NCI-H2227 (cell line): ENCODE data around the gene VRK3.
"Not testable (repeated sequence)": the region's sequence is repeated elsewhere in the genome, so short reads cannot be mapped to it uniquely, and the experiment has no call there.

Source experiments
- DNase-seq: peaks from one replicate; lab custom pipeline; 2025; ENCODE audit not compliant: unreplicated experiment; lab: John Stamatoyannopoulos, UW

VRK3 gene, protein sequence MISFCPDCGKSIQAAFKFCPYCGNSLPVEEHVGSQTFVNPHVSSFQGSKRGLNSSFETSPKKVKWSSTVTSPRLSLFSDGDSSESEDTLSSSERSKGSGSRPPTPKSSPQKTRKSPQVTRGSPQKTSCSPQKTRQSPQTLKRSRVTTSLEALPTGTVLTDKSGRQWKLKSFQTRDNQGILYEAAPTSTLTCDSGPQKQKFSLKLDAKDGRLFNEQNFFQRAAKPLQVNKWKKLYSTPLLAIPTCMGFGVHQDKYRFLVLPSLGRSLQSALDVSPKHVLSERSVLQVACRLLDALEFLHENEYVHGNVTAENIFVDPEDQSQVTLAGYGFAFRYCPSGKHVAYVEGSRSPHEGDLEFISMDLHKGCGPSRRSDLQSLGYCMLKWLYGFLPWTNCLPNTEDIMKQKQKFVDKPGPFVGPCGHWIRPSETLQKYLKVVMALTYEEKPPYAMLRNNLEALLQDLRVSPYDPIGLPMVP

DNA sequence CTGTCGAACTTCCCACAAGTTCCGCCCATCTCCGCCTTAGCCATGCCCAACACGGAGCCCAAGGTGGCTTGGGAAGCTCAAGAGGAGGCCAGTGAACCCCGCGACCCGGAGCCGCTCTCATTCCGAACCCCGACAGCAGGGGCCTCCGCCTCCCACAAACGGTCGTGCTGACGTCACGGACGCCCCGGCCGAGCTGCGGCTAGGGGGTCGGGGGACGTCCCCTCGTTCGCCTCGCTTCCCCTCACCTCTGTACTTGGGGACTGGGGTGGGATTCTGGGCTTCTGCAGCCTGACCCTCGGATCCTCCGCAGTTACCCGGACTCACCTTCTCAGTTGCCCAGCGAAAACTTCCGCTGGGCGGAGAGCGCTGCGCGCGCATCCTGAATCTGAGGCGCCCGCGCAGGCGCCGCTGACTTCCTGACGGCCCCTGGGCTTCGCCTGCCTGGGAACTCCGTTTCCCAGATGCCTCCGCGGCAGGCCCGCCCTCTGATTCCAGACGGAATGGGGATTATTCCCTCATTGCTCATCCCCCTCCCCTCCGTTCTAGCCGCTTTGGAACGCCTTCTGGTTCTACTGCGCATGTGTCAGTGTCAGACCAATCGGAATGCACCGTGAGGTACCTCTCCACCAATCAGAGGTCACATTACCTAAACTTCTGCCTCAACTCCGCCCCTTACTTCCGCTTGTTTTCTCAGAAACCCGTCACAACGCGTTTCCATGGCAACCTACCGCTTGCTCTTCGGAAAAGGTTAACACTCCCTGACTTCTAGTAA lies at the start of gene VRK3:
VRK3 (minus strand) TSS at position 351 of the 772 bp plus-strand sequence. CDS start 9,210 bp downstream, outside the sequence.
- DNase-seq: peak; percentile 98

DNA sequence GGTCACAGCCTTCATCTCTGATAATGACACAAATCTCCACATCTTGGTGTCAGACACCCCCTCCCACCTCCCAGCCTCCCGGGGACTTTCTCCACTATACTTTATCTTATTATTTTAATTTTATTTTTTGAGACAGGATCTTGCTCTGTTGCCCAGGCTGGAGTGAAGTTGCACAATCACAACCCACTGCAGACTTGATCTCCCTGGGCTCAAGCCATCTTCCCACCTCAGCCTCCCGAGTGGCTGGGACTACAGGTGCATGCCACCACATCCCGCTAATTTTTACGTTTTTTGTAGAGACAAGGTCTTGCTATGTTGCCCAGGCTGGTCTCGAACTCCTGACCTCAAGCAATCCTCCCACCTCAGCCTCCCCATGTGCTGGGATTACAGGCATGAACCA lies 43.2 kb upstream of the VRK3 start:
- not testable (repeated sequence) for DNase-seq

DNA sequence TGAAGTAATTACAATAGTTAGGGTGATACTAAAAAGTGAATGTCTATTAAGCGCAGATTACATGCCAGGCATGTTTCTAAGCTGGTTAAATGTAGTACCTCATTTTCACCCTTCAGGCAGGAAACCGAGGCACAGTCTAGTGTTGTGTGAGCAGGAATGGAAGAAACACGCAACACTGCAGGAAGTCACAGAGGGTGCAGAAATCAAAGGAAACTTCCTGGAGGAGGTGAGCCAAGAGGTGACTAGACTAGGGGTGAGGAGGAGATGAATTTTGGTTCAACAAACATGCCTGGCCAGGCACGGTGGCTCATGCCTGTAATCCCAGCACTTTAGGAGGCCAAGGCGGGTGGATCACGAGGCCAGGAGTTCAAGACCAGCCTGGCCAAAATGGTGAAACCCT lies 42.4 kb upstream of the VRK3 start:
- DNase-seq: no peak

DNA sequence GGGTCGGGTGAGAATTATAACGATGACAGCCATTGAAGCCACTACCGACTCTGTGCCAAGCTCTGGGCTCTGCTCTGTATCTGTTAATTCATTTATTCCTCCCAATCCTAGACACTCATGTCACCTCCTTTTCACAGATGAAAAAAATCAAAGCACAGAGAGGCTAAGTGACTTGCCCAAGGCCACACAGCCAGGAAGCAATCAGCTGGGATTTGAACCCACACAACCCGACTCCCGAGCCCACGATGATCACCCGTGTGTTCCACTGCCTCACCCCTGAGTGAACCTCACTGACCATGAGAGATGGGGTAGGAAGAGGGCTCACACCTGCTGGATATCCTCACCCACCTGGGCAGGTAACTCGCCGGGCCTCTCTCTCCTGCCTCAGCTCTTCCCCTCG lies 40.8 kb upstream of the VRK3 start:
- DNase-seq: no peak

DNA sequence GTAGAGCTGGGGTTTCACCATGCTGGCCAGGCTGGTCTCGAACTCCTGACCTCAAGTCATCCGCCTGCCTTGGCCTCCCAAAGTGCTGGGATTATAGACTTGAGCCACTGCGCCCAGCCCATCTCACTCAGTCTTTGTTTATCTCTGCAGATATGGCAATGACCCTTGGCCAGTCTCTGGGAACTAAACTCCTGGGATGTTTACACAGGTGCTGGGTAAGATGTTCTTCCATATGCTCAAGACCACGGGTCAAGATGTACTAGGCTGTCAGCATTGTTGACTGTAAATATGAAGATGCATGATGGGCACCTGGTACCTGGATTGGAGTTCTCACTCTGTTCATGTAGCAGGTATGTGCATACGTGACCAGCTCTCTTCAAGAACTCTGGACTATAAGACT lies 36.5 kb upstream of the VRK3 start:
- DNase-seq: no peak

DNA sequence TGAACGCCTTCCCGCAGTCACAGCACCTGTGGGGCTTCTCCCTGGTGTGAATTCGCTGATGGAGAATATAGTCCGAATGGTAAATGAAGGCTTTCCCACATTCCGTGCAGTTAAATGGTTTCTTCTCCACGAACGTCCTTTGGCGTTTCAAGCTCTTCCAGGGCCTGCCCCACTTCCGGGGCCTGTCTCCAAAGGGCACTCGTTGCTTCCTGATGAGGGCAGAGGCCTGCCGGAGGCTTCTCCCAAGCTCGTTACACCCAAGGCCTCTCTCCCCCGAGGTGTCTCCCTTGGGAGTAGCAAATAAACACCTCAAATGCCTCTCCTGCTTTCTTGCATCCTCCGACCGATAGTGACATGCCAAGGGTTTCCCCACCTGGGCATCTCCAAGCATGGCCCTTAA lies 34.9 kb upstream of the VRK3 start:
- DNase-seq: no peak

DNA sequence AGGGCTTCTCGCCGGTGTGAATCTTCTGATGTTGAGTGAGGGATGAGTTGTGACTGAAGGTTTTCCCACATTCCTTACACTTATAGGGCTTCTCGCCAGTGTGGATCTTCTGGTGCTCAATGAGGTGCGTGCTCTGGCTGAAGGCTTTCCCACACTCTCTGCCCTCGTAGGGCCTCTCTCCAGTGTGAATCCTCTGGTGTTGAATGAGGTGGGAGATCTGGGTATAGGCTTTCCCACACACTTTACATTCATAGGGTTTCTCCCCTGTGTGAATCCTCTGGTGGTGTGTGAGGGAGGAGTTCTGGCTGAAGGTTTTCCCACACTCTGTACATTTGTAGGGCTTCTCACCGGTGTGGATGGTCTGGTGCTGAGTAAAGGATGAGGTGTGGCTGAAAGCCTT lies 33.9 kb upstream of the VRK3 start:
- DNase-seq: no peak

DNA sequence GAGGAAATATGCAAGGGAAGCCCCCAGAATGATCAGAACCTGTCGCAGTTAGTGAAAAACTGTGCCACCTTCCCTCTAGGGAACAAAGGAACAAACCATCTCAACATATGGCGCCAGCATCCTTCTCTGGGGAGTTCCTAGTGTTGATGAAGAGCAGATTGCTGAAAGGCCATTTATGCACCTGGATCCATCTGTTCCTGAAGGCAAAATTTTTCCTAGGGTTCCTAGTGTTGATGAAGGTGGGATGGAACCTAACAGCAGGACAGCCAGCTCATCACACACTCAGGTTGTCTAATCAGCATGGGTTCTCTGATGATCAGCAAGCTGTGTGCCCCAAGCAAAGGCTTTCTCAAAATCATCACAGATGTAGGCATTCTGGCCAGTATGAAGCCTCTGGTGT lies 33.3 kb upstream of the VRK3 start:
- DNase-seq: no peak

DNA sequence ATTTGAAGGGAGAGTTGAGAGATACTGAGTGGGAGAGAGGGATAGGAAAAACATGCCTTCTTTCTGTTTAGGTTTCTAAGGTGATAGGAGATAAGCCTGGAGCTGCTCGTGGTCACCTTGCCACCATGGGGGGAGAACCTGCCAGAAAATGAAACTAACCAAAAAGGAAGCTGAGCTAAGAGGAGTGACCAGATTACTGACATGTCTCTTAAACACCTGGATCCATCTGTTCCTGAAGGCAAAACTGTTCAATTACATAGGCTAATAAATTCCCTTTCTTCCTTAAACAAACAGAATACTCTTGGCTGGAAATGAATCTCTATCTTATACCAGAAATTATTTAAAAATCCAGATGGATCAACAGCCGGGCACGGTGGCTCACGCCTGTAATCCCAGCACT lies 27.9 kb upstream of the VRK3 start:
- DNase-seq: no peak

DNA sequence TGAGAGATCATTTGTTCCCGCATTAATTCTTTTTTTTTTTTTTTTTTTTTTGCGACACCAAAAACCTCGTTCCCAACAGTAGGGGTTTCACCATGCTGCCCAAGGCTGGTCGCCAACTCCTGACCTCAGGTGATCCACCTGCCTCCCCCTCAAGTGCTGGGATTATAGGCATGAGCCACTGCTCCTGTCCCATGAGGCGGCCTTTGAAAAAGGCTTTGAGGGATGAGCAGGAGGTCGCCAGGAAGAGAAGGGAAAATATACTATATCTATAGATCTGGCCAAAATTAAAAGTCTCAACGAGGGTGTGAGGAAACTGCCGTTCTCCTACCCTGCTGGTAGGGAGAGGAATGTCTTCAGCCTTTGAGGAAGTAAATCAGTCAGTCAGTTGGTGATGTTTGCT lies 26.8 kb upstream of the VRK3 start:
- DNase-seq: no peak

DNA sequence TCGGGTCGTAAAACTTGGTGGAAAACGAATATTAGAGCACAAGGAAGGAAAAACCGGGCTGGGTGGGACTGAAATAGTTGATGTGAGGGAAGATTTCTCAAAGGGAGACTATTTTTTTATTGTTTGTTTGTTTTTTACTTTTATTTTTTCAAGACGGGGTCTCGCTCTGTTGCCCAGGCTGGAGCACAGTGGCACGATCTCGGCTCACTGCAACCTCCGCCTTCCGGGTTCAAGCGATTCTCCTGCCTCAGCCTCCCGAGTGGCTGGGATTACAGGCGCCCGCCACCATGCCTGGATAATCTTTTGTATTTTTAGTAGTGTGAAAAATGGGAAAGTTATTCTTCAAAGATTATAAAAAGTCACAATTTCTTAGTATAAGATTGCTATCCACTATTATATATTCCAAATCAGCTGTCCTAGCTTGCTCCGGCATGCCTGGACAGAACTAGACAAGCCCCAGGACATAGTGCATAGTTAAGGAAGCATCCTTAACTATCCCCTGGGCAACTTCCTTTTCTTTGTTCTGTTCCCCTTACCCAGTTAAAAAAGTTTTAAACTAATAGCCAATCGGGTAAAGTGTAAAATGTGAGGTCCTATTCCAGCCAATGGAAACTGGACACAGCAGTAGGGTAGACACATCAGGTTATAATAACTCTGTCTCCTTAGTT lies 26.2 kb upstream of the VRK3 start:
- not testable (repeated sequence) for DNase-seq

DNA sequence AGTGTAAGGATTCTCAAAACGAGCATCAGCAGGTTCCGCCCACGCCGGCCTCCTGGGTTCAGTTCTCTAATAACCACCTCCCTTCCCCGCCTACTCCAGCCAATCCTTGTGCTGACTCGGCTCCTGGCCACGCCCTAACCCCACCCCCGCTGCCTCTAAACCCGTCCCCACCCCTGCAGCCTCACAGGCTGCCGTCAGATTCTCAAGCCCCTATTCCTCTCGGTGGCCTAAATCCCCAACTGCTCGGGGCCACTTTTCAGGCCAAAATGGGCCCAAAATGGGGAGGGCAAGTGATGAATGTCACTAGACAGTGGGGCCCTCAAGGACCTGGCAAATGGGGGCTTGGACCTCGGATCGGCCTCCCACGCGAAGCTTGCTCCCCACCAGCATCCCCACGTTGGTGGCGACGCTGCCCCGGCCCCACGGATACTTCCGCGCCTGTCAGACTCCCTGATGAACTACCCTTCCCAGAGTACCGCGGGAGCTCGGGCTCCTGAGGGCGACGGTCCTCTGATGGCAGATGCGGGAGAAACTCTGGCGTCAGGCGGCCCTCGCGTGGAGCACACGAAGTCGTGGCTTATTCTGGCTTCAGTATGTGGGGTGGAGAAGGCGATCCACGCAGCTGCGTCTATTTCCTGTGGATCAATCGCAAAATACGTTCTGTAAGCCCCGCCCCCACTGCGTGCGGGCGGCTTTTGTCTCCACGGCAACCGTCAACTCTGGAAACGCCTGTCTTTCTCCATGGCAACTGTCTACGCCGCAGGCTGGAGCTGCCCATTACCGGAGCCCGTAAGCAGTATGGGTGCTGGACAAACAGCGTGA lies 25.4 kb upstream of the VRK3 start:
- DNase-seq: peak; percentile 85

DNA sequence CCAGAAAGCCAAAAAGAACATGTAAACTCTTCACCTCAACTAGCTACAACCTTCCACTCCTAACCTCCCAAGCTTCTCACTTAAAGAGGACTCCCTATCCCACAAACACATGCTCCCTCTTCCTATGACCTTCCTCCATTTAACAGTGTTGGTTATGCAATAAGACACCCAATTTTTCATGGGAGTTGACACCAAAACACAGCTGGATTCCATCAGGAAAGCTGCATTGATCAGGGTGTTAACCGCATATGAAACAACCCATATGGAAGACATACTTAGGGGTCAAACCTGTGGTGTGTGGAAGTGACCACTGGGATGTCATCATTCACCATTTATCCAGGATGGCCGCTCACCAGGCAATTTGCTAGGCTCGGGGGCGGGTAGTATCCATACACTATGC lies 22.5 kb upstream of the VRK3 start:
- DNase-seq: no peak

DNA sequence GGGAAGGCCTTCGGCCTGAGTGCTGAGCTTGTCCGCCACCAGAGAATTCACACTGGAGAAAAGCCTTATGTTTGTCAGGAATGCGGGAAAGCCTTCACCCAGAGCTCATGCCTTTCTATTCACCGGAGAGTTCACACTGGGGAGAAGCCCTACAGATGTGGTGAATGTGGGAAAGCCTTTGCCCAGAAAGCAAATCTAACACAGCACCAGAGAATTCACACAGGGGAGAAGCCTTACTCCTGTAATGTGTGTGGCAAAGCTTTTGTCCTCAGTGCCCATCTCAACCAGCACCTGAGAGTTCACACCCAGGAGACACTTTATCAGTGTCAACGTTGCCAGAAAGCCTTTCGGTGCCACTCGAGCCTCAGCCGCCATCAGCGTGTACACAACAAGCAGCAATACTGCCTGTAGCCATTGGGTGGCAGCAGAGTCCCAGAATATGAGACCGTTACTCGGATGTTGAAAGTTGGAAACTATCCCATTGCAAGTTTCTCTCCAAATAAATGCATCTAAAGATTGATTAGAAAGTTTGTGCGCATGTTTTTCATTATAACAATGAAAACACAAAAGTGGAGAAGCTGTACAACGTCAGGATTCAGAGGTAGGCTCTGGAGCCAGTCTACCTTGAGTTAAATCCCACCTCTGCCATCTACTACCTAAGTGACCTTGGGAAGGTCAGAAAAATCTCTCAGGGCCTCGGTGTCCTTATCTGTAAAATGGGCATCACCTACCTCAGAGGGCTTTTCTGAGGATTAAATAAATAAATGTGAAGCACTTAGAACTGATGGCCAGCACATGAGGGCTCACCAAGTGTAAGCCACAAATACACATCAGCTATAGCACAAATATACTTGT lies 21.7 kb upstream of the VRK3 start:
- peak; percentile 55 for DNase-seq

DNA sequence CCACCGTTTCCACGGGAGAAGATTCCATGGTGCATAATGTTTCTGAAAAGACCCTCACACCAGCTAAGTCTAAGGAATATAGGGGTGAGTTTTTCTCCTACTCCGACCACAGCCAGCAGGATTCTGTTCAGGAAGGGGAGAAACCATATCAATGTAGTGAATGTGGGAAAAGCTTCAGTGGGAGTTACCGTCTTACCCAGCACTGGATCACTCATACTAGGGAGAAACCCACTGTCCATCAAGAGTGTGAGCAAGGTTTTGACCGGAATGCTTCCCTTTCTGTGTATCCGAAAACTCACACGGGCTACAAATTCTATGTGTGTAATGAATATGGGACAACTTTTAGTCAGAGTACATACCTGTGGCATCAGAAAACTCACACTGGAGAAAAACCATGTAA lies 19.8 kb upstream of the VRK3 start:
- no peak for DNase-seq

DNA sequence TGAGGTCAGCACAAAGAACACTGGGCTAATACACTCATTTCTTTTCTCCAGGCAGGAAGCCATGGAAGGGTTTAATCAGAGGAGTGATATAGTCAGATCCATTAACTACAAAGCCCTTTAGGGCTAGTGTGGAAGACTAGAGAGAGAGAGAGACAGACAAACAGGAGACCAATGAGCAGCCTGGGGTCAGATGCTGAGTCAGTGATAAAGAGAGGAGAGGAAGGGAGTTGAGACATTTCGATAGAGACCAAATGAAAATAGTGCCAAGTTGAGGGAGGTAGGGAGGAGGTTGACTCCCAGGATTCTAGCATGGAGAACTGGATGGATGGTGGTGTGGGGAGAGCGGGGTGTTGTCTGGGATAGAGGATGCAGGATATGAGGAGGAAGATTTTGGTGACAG lies 18.8 kb upstream of the VRK3 start:
- no peak for DNase-seq

DNA sequence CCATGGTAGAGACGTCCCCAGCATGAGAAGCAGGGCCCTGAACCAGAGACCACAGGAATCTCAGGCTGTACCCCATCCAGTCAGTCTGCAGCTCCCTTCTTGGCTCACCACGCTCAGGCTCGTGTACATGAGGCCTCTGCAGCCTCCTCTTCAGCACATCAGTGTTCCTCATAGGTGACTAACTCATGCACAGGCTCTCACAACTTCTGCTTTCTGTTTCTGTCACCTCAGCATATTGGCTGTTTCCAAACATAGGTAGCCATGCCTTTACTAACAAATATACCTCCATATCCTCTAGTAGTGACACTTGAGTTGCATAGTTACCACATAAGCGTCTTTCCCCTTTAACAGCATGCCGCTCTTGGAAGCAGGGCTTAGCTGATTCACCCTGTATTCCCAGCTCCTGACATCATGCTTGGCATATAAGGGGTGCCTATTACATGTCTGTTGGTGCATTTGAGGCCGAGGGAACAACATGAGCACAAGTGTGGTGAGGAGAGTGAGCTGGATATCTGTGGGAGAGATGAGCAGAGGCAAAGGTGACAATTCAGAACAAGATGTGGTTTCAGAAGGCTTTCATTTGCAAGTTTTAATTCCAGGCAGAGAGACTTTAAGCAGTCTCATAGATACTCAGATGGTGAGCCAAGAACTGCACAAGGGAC lies 17.3 kb upstream of the VRK3 start:
- DNase-seq: no peak

DNA sequence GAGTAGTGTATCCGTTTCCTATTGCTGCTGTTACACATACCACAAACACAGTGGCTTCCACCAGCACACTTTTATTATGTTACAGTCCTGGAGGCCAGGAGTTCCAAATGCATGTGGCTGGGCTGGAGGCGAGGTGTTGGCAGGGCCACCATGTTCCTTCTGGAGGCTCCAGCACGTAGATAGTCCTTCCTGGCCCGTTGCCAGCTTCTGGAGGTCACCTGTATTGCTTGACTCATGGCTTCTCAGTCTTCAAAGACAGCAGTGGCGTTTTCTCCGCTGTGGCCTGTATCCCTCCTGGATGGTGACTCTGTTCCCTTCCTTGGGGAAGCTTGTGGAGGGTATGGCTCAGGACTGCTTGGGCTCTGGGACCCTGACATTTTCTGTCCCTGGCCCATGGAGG lies 15.8 kb upstream of the VRK3 start:
- no peak for DNase-seq

DNA sequence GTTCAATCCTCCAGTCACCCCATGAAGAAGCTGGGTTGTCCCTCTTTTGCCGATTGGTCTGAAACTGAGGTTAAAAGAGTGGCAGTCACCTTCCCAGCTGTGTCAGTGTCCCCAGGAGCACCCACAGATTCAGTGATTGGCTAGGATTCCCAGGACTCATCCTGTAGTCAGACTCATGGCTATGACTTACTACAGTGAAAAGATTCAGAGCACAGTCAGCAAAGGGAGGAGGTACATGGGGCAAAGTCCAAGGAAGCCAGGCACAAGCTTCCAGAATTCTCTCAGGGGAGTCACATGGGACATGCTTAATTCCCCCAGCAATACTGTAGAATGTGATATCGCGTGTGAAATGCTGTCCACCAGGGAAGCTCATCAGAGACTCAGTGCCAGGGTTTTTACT lies 14.8 kb upstream of the VRK3 start:
- DNase-seq: no peak
